GM19324 (cell line): ENCODE data around the gene PRKG1.

Source experiments
- ATAC-seq: cut with Tn5 transposase; IDR thresholded peaks from one replicate; pipeline ENCODE4 v1.9.1; 2021; ENCODE audit warnings: mild to moderate bottlenecking, moderate library complexity; ENCODE audit not compliant: unreplicated experiment, low FRiP score

Gene PRKG1

DNA sequence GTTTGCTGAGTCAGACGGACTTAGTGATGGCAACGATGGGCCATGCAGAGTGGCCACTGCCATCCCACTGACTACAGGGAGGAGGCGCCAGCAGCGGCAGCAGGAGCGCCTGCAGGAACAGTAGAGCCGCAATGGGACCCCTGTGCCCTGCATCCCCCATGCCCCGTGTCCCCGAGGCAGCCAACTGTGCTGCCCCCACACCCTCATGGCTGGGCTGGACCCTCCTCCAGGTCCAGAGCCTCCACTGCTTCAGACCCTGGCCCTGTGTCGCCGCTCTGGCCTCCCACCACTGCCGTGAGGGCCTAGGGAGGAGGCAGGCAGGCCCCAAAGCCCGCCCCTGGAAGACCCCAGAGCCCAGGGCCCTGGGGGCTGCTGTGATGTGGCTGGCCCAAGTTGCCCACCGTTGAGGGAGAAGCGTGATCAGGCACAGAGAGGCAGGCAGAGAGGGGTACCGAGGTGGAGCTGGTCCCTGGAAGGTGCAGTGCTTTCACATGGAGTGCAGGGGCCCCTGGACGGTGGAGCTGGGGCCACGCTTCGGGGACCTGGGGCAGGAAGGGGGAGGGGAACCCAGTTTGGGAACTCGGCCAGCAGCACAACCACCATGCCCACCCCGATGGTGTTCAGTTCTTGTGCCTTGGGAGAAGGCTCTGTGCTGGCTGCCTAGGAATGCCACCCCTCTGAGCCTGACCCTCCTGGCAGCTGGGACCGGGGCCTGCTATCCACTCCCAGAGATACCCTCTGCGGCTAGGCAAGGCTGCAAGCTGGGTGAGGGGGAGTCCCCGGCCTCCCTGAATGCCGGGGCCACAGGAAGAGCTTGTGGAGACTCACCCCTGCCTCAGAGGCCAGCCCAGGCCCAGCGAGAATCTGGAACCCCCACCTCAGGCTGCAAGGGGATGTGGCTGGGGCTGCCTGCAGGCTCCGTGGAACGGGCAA is 1272.4 kb downstream of the PRKG1 start:
- no peak for ATAC-seq

DNA sequence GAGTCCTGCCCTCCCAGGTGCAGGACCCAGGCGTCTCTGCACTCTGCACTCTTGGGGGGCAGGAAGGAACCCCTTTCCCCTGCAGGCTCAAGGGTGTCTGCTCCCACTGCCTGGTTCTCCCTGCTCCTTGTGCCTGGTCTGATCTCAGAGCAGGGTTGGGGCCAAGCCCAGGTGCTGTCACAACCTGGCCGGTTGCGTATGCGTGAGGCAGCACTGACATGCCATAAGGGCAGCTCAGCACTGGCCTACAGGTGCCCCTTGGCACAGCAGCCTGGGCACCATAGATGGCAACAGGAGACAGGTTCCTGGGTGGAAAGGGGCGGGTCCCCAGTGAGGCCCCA is 1273.0 kb downstream of the PRKG1 start:
- no peak for ATAC-seq
